ENCODE measurements around the gene PCED1A. TPM values are rescaled to one million over a fixed set of nuclear protein-coding genes. Genes with fewer than 3 reads are reported as not detected.
A peak's percentile ranks its signal among the peaks of the same experiment; 100 is the strongest.

The PCED1A gene
- 29.2 and 35.2 TPM in 2 replicates for total RNA-seq

DNA sequence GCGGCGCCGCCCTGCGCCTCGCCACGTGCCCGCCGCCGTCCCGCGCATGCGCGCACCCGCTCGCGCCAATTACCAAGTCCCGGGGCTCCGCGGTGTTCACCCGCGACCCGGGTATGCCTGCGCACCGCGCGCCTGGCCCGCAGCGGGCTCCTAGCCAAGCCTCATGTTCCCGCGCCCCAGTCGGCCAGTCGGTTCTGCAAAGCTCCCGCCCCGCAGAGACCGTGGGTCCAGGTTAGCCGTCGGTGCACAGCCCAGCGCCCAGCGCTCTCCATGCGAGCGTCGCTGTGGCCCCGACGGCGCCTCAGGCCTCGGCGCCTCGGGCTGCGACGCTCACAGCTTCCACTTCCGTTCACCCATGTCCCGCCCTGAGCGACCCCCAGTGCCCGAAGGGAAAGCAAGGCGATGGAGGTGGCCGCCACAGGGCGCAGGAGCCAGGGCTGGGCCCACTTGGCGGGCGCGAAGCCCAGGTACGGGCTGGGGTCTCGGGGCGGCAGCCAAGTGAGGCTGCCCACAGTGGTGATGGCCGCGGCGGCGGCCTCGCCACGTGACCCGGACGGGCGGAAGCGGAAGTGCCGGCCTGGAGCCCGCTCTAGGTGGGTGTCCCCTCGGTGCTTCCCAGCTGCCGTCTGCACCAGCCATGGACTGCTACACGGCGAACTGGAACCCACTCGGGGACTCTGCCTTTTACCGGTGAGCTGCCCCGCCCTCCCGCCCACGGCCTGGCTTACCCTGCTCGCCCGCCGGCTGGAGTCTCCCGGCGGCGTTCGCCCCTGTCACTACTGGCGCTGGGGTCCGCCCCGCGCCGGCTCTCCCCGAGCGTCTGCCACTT is at the start of gene PCED1A, which contains the start of gene VPS16:
TSS of gene PCED1A (minus strand) at position 518 of the 829 bp plus-strand sequence. CDS start 743 bp downstream, outside the sequence.
TSS of gene VPS16 (plus strand) at position 608 of the 829 bp plus-strand sequence. CDS start at position 638, 30 bp downstream.
- peaks cover 19% of the 10 kb centered on the region for H3K4me1 Mint-ChIP-seq (ENCODE audit: low read depth)

GRCh38 chr20:2889797-2890196 is 49.3 kb upstream of the PCED1A start:
- no peaks in the 10 kb centered on the region for H3K27me3 Mint-ChIP-seq (ENCODE audit: low read depth)
- H3K4me1 Mint-ChIP-seq (ENCODE audit: low read depth) = peaks cover 40% of the 10 kb centered on the region

More for the DNA sequence above, at the start of gene PCED1A, which contains the start of gene VPS16:
- intact Hi-C loops (cut with micrococcal nuclease) = loop anchor here (1.0 kb wide), 1 partner anchor 33 kb away; the partner anchor contains the start of gene PTPRA
- Mint-ChIP-seq H3K27me3 (ENCODE audit: low read depth) (no peaks in the 10 kb centered on the region), H3K9me3 (peaks cover 3% of the 10 kb centered on the region), H3K27ac (peak within 1 kb of the TSS; percentile 89), H3K36me3 (ENCODE audit: low read depth) (peaks cover 22% of the 10 kb centered on the region), H3K4me3 (ENCODE audit: low read depth) (peak within 1 kb of the TSS; percentile 87)
- peak; percentile 85 for DNase-seq (ENCODE audit: low spot score)

GRCh38 chr20:2889209-2889608 is 48.8 kb upstream of the PCED1A start:
- Mint-ChIP-seq H3K27ac (no peak overlapping the region), H3K4me3 (ENCODE audit: low read depth) (no peak overlapping the region), H3K9me3 (peaks cover 3% of the 10 kb centered on the region), H3K27me3 (ENCODE audit: low read depth) (no peaks in the 10 kb centered on the region), H3K4me1 (ENCODE audit: low read depth) (peaks cover 43% of the 10 kb centered on the region), H3K36me3 (ENCODE audit: low read depth) (peaks cover 44% of the 10 kb centered on the region)
- DNase-seq (ENCODE audit: low spot score) = no peak
- intact Hi-C loops (cut with micrococcal nuclease) = no loop called here

More at GRCh38 chr20:2889797-2890196, 49.3 kb upstream of the PCED1A start:
- no peak overlapping the region for H3K4me3 Mint-ChIP-seq (ENCODE audit: low read depth)
- H3K36me3 Mint-ChIP-seq (ENCODE audit: low read depth) = peaks cover 46% of the 10 kb centered on the region
- intact Hi-C loops (cut with micrococcal nuclease) = no loop called here
- no peak overlapping the region for H3K27ac Mint-ChIP-seq
- DNase-seq (ENCODE audit: low spot score) = no peak
- peaks cover 6% of the 10 kb centered on the region for H3K9me3 Mint-ChIP-seq

DNA sequence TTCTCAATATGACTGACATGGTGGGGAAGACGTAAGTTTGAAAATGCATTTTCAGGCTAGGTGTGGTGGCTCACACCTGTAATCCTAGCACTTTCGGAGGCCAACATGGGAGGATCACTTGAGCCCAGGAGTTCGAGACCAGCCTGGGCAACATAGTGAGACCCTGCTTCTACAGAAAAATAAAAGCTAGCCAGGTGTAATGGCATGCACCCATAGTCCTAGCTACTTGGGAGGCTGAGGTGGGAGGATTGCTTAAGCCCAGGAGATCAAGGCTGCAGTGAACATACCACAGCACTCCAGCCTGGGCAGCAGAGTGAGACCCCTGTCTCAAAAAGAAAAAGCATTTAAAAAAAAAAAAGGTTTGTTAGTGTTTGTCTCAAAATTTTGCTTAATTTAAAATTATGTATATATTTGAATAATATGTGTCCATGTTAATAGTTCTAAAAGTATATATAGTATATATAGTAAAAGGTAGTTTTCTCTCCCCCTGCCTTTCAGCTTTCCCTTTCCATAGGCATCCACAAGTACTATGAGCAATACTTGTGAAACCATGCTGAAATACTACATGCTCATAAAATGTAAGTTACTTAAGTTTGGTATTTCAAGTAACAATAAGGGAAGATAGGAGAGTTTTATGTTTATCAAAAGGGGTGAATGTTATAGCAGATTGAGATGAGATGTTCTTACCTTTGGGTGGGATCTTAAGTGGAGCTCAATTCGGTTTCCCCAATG is 47.9 kb upstream of the PCED1A start:
- DNase-seq (ENCODE audit: low spot score) = no peak
- Mint-ChIP-seq H3K27ac (no peak overlapping the region), H3K9me3 (no peaks in the 10 kb centered on the region), H3K4me3 (ENCODE audit: low read depth) (no peak overlapping the region), H3K36me3 (ENCODE audit: low read depth) (peaks cover 45% of the 10 kb centered on the region), H3K4me1 (ENCODE audit: low read depth) (peaks cover 48% of the 10 kb centered on the region), H3K27me3 (ENCODE audit: low read depth) (no peaks in the 10 kb centered on the region)
- intact Hi-C loops (cut with micrococcal nuclease) = no loop called here

- intact Hi-C loops (cut with micrococcal nuclease) = no loop called here
- Mint-ChIP-seq H3K36me3 (ENCODE audit: low read depth) (peaks cover 42% of the 10 kb centered on the region), H3K27me3 (ENCODE audit: low read depth) (no peaks in the 10 kb centered on the region), H3K4me1 (ENCODE audit: low read depth) (peaks cover 48% of the 10 kb centered on the region), H3K27ac (no peak overlapping the region), H3K4me3 (ENCODE audit: low read depth) (no peak overlapping the region), H3K9me3 (no peaks in the 10 kb centered on the region)
- no peak for DNase-seq (ENCODE audit: low spot score)
These were observed 47.3 kb upstream of the PCED1A start for GRCh38 chr20:2887715-2888114.

DNA sequence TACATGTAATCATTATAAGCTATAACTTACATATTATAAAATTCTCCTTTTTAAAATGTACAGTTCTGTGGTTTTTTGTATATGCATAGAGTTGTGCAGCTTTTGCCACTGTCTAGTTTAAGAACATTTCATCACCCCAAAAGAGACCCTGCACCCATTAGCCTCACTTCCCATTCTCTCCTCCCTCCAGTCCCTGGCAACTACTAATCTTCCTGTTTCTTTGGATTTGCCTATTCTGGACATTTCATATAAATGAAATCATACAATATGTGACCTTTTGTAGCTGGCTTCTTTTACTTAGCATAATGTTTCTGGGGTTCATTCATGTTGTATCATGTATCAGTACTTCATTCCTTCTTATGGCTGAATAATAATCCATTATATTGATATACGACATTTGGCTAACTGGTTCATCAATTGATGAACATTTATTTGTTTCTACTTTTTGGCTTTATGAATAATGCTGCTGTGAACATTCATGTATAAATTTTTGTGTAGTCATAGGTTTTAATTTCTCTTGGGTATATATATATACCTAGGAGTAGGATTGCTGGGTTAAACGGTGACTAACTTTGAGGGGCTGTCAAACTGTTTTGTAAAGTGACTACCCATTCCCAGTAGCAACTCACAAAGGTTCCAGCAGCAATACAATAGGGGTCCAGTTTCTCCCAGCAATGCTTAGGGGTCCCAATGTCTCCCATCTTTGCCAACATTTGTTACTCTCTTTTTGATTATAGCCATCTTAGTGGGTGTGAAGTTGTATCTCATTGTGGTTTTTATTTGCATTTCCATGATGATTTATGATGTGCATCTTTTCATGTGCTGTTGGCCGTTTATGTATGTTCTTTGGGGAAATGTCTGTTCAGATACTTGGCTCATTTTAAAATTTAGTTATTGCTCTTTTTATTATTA is 43.5 kb upstream of the PCED1A start:
- no peak for DNase-seq (ENCODE audit: low spot score)
- no peaks in the 10 kb centered on the region for H3K27me3 Mint-ChIP-seq (ENCODE audit: low read depth)
- intact Hi-C loops (cut with micrococcal nuclease) = no loop called here
- peak overlapping the region; percentile 32 for H3K27ac Mint-ChIP-seq
- H3K4me1 Mint-ChIP-seq (ENCODE audit: low read depth) = peaks cover 30% of the 10 kb centered on the region
- peaks cover 25% of the 10 kb centered on the region for H3K36me3 Mint-ChIP-seq (ENCODE audit: low read depth)
- H3K9me3 Mint-ChIP-seq = no peaks in the 10 kb centered on the region
- H3K4me3 Mint-ChIP-seq (ENCODE audit: low read depth) = no peak overlapping the region

DNA sequence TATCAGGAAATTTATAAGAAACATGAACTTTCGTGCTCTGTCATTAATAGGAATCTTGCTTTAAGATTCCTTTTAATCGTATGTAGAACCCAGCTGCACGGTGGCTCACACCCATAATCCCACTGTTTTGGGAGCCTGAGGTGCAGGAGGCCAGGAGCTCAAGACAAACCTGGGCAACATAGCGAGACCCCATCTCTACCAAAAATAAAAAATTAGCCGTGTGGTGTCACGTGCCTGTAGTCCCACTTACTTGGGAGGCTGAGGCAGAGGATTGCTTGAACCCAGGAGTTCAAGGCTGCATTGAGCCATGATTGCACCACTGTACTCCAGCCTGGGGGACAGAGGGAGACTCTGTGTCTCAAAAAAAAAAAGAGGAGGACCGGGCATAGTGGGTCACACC is 40.2 kb upstream of the PCED1A start:
- Mint-ChIP-seq H3K9me3 (no peaks in the 10 kb centered on the region), H3K4me1 (ENCODE audit: low read depth) (peaks cover 41% of the 10 kb centered on the region), H3K4me3 (ENCODE audit: low read depth) (no peak overlapping the region), H3K27me3 (ENCODE audit: low read depth) (no peaks in the 10 kb centered on the region), H3K36me3 (ENCODE audit: low read depth) (peaks cover 40% of the 10 kb centered on the region), H3K27ac (no peak overlapping the region)
- DNase-seq (ENCODE audit: low spot score) = no peak
- intact Hi-C loops (cut with micrococcal nuclease) = no loop called here

DNA sequence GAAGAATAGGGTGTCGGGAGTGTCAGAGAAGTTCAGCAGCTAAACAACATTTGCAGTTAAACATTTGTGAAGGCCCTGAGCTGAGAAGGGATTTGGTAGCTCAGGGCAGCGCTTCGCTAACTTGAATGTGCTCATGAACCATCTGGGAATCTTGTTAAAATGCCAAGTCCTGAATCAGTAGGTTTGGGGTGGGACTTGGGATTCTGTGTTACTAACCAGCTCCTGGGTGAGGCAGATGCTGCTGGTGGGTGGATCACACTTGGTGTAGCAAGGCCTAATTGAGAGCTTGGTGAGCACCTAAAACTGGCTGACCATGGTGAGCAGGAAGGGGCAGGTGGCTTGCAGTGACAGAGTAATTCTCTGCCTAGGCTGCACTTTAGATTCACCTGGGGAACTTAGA is 38.7 kb upstream of the PCED1A start:
- Mint-ChIP-seq H3K27me3 (ENCODE audit: low read depth) (no peaks in the 10 kb centered on the region), H3K4me1 (ENCODE audit: low read depth) (peaks cover 40% of the 10 kb centered on the region), H3K9me3 (no peaks in the 10 kb centered on the region), H3K36me3 (ENCODE audit: low read depth) (peaks cover 46% of the 10 kb centered on the region), H3K27ac (peak overlapping the region; percentile 4), H3K4me3 (ENCODE audit: low read depth) (no peak overlapping the region)
- no peak for DNase-seq (ENCODE audit: low spot score)
- intact Hi-C loops (cut with micrococcal nuclease) = no loop called here

GRCh38 chr20:2878515-2878914 is 38.1 kb upstream of the PCED1A start:
- no peak for DNase-seq (ENCODE audit: low spot score)
- Mint-ChIP-seq H3K4me3 (ENCODE audit: low read depth) (no peak overlapping the region), H3K27me3 (ENCODE audit: low read depth) (no peaks in the 10 kb centered on the region), H3K9me3 (no peaks in the 10 kb centered on the region), H3K36me3 (ENCODE audit: low read depth) (peaks cover 42% of the 10 kb centered on the region), H3K27ac (peak overlapping the region; percentile 4), H3K4me1 (ENCODE audit: low read depth) (peaks cover 36% of the 10 kb centered on the region)
- intact Hi-C loops (cut with micrococcal nuclease) = no loop called here

GRCh38 chr20:2875690-2876203 is 35.3 kb upstream of the PCED1A start:
- Mint-ChIP-seq H3K4me3 (ENCODE audit: low read depth) (peak overlapping the region; percentile 41), H3K9me3 (no peaks in the 10 kb centered on the region), H3K36me3 (ENCODE audit: low read depth) (peaks cover 38% of the 10 kb centered on the region), H3K4me1 (ENCODE audit: low read depth) (peaks cover 48% of the 10 kb centered on the region), H3K27me3 (ENCODE audit: low read depth) (no peaks in the 10 kb centered on the region), H3K27ac (peak overlapping the region; percentile 18)
- intact Hi-C loops (cut with micrococcal nuclease) = no loop called here
- no peak for DNase-seq (ENCODE audit: low spot score)

DNA sequence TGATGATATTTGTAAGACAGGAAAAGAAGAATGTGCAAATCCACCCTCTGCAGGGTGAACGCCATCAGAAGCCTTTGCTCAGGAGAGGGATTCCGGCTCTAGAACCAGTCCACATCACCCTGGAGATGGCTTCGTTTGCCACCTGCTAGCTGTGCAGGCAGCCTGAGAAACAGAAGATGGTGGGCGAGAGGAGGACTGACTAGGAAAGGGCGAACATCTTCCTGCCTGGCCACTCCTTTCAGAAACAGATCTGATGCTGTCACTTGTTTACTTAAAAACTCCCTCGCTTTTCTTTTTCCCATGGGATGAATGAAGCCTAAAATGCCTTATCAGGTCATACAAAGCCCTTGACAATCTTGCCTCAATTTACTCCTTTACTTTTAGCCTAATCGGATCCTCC is 34.0 kb upstream of the PCED1A start:
- DNase-seq (ENCODE audit: low spot score) = no peak
- intact Hi-C loops (cut with micrococcal nuclease) = loop anchor here (5.0 kb wide), 1 partner anchor 113 kb away; no protein-coding TSS in a partner anchor
- peak overlapping the region; percentile 69 for H3K27ac Mint-ChIP-seq
- peaks cover 50% of the 10 kb centered on the region for H3K4me1 Mint-ChIP-seq (ENCODE audit: low read depth)
- H3K4me3 Mint-ChIP-seq (ENCODE audit: low read depth) = peak overlapping the region; percentile 78
- H3K9me3 Mint-ChIP-seq = no peaks in the 10 kb centered on the region
- no peaks in the 10 kb centered on the region for H3K27me3 Mint-ChIP-seq (ENCODE audit: low read depth)
- H3K36me3 Mint-ChIP-seq (ENCODE audit: low read depth) = peaks cover 38% of the 10 kb centered on the region

DNA sequence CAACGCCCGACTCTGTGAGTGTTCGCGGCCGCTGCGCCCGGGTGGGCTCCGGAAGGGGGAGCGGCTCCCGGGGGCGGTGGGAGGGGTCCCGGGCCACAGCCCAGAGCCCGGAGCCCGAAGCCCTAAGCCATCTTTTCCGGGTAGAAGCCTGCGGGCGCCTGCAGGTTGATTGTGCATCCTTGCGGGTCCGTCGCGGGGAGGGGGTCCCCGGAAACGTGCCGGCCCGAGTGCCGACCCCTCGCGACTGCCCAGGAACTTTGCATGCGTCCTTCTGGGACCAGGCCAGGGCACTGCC is 33.2 kb upstream of the PCED1A start:
- DNase-seq (ENCODE audit: low spot score) = peak; percentile 62
- H3K27me3 Mint-ChIP-seq (ENCODE audit: low read depth) = no peaks in the 10 kb centered on the region
- H3K4me3 Mint-ChIP-seq (ENCODE audit: low read depth) = peak overlapping the region; percentile 78
- H3K9me3 Mint-ChIP-seq = no peaks in the 10 kb centered on the region
- intact Hi-C loops (cut with micrococcal nuclease) = loop anchor here (1.0 to 5.0 kb wide), 5 partner anchors 33 to 171 kb away; partner anchors contain the start of genes PCED1A and VPS16
- peaks cover 47% of the 10 kb centered on the region for H3K4me1 Mint-ChIP-seq (ENCODE audit: low read depth)
- peak overlapping the region; percentile 69 for H3K27ac Mint-ChIP-seq
- H3K36me3 Mint-ChIP-seq (ENCODE audit: low read depth) = peaks cover 35% of the 10 kb centered on the region
